ENCODE results near the gene TRAFD1.

Gene TRAFD1

GRCh38 chr12:112170376-112170775 is 45.0 kb downstream of the TRAFD1 start:
- DNase-seq (ENCODE audit: extremely low read depth, low read depth), result no peak
- TF ChIP-seq CTCF (IDR thresholded peaks at IDR 0.05; ENCODE audit: low read depth, low read length, missing control alignments), result peak; percentile 63

GRCh38 chr12:112170971-112171596 is 45.7 kb downstream of the TRAFD1 start:
- no peak for TF ChIP-seq CTCF (IDR thresholded peaks at IDR 0.05; ENCODE audit: low read depth, low read length, missing control alignments)
- no peak for DNase-seq (ENCODE audit: extremely low read depth, low read depth)
- H3K4me3 ChIP-seq (replicated peaks; ENCODE audit: low read depth, low read length), result no peak overlapping the region

More at GRCh38 chr12:112170376-112170775, 45.0 kb downstream of the TRAFD1 start:
- no peak overlapping the region for H3K4me3 ChIP-seq (replicated peaks; ENCODE audit: low read depth, low read length)

- no peak overlapping the region for H3K4me3 ChIP-seq (replicated peaks; ENCODE audit: low read depth, low read length)
- TF ChIP-seq CTCF (IDR thresholded peaks at IDR 0.05; ENCODE audit: low read depth, low read length, missing control alignments), result no peak
- no peak for DNase-seq (ENCODE audit: extremely low read depth, low read depth)
Observed at GRCh38 chr12:112172556-112173324, 47.4 kb downstream of the TRAFD1 start.

- H3K4me3 ChIP-seq (replicated peaks; ENCODE audit: low read depth, low read length), result no peak overlapping the region
- DNase-seq (ENCODE audit: extremely low read depth, low read depth), result no peak
- no peak for TF ChIP-seq CTCF (IDR thresholded peaks at IDR 0.05; ENCODE audit: low read depth, low read length, missing control alignments)
Observed at GRCh38 chr12:112175361-112176155, 50.2 kb downstream of the TRAFD1 start.

GRCh38 chr12:112176321-112177010 is 51.1 kb downstream of the TRAFD1 start:
- TF ChIP-seq CTCF (IDR thresholded peaks at IDR 0.05; ENCODE audit: low read depth, low read length, missing control alignments), result no peak
- no peak for DNase-seq (ENCODE audit: extremely low read depth, low read depth)
- H3K4me3 ChIP-seq (replicated peaks; ENCODE audit: low read depth, low read length), result no peak overlapping the region

GRCh38 chr12:112178796-112179195 is 53.4 kb downstream of the TRAFD1 start:
- DNase-seq (ENCODE audit: extremely low read depth, low read depth), result no peak
- H3K4me3 ChIP-seq (replicated peaks; ENCODE audit: low read depth, low read length), result no peak overlapping the region
- TF ChIP-seq CTCF (IDR thresholded peaks at IDR 0.05; ENCODE audit: low read depth, low read length, missing control alignments), result no peak
